EH (cell line): ENCODE data around the gene LAPTM4A.
"Not testable (repeated sequence)": the region's sequence is repeated elsewhere in the genome, so short reads cannot be mapped to it uniquely, and the experiment has no call there.

Experiments used
- DNase-seq: peaks from one replicate; pipeline ENCODE4 v3.0.0-alpha.2; 2015; ENCODE audit warnings: low read depth

The LAPTM4A gene

DNA sequence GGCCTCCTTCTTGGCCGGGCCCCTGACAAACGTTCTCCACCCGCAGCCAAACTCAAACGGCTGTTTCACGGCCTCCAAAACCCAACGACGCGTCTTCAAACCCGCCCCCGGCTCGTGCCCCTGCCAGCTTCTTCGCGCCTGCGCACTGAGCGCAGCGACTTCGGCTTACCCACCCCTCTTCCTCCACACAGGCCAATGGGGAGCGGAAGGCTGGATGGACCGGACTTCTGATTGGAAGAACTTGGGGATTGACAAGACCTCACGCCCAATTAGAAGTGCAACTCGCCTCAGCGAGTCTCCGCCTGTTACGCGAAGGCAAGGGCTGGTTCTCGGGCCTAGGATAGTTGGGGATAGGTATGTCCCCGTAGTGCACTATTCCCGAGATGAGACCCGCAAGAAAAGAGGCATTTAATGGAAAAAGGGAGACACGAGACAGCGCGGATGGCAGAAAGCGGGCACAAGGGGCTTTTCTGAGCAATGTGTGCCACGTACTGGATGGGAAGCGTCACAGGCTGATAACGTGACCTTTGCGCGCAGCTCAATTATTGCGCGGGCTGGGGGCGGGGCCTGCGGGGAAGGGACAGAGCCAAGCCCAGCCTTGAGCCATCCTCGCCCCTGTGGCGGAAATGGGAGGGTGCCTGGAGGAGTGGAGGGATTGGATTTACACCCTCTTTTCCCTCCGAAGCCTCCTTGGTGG, at the start of gene LAPTM4A:
TSS of gene LAPTM4A (minus strand) at position 97 of the 697 bp plus-strand sequence. CDS start 108 bp downstream, outside the sequence.
- peak; percentile 100 for DNase-seq

DNA sequence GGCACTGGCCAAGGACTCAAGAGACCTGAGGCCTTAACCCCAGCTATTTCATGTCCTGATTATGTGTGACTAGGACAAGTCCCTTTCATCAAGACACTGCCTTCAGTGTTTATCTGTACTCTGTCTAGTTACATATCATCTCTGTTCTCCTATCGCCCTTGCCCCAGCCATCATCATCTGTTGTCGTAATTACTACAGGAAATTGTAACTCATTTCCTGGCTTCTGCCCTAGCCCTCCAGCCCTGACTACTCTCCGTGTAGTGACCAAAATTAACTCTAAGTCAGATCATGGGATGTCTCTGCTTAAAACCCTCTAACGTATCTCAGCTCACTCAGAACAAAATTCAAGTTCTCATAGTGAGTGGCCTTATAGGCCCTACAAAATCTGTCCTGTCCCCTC, 49.3 kb upstream of the LAPTM4A start:
- DNase-seq = no peak

DNA sequence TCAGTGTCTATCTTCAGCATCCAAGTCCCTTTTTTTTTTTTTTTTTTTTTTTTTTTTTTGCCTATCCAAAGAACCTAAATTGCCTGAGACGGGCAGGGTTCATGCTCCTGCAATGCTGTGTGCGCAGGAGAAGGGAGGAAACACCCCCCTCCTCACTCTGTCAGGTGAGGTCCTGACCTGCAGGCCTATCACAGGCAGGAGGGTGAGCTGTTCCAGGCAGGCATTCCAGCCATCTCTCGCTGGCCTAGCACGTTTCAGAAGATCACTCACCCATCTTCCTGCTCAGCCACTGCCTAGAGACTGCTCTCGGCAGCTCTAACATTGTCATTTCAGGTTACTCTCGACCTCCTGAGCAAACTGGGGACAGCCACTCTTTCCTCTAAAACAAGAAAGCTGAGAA, 48.4 kb upstream of the LAPTM4A start:
- no peak for DNase-seq

DNA sequence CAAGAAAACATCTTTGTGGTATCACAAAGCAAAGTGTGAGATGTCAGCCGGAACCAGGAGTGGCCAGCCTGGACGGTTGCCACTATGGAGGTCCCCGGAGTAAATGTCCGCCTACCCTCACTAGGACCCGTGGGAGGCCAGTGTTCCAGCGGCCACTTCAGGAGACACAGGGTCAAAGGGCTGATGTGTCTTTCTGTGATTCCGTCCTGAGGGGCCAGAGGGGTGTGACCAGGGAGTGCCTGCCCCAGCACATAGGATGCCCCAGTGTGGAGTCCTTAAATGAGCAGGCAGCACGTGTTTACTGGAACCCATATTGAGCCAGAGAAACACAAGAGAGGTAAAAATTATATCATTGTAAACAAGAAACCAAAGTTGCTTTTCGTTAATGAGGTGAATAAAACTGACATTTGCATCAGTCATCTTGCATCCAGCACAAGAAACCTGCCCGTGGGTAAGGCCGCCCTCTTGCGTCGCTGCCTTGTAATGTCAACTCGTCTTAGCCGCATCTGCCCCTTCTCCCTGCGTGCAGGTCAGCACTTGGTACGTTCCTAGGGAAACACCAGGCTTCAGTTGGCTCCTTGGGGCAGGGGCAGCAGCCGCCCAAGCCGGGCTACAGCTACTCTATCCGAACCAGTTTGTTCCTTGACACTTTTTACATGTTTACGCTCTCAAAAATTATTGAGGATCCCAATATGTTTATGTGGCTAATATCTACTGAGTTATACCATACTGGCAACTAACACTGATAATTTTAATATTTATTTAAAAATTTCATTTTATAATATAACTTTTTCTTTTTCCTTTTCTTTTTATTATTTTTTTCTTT, 46.7 kb upstream of the LAPTM4A start:
- DNase-seq = peak; percentile 83

DNA sequence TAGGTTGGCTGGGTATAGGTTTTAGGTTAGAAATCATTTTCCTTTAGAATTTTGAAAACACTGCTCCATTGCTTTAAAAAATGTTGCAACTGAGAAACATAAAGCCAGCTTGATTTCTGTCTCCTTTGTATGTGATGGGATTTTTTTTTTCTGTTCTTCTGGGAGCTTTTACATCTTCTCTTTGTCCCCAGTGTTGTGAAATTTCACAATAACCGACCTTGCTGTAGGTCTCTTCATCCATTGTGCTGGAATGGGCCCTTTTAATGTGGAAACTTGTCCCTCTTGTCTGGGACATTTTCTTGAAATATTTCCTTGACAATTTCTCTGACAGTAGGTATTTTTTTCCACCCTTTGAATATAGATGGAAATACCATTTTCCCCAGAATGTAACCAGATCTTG, 44.0 kb upstream of the LAPTM4A start:
- no peak for DNase-seq

DNA sequence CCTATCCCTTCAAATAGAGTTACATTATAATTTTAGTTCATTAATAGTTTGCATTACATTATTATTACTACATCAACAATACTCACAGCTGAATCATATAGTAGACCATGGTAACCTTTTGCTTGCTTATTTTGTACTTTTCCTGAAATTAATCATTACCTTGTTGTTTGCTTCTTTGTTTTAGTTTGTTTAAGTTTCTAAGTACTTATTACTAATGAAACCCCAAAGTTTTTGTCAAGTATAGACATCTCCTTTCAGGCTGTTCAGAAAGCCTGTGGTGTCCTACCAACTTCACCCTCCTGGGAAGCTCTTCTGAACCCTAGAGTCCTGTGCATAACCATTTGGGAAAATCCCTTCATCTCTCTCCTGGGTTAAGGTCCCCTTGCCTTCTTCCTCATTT, 43.5 kb upstream of the LAPTM4A start:
- no peak for DNase-seq

DNA sequence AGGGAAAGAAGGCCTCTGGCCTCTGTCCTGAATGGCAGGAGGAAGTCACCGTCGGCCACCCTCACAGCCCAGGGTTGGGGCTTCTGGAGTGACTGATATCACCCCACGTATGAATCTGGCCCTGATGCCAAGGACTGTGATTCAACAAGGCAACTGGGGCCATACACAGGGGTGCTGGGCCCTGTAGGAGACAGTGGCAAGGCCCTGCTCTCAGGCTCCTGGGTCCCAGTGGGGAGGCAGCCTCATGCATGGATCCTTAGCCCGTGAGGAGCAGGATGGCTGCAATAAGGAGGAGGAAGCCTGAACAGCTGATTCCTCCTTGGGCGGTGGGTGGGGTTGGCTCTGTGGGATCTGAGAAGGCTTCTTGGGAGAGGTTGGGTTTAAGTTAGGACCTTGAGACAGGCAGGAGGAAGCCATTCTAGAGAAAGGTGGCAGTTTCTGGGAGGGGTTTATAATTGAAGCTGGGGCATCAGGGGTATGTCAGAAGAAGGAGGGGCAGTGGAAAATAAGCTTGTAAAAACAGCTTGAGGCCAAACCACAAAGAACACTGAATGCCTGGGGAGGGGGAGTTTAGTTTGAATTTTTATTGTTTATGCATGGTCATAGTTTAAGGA, 42.8 kb upstream of the LAPTM4A start:
- DNase-seq = peak; percentile 17

DNA sequence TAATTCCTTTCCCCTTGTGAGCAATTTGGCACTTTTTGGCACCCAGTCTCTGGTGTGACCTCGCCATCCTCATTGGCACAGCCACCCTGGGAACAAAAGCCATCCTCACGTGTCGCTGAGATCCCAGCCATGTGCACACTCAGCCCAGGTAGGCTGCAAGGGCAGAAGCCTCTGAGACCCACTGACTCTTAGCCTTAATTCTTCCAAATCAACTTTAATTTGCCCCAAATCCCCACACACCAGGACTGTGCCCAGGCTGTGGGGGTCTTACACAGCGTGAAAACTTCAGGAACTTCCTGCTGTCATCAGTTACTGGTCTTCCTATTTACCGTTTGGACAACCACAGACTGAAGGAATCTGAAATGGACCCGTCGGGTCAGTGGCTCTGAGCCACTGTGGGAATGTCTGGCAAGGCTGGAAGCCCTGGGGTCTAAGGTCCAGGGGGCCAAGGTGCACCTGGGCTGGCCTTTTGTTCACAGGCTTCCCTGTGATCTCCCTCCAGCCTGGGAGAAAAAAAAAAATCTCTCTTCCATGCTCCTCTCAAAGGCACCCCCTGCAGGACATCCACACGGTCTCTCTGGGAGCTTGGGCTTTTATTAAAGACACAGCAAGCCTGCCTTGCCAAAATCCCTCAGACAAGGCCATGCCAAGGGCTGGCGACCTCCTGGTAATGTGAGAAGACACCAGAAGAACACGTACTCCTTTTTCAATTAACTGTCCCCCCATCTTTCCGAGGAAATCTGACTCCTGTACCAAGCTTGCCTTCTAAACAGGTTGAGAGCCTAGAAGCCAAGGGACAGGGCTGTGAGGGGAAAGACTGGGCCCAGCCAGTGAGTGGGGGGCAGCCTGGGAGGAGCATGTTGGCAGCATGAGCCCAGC, 42.1 kb upstream of the LAPTM4A start:
- DNase-seq = peak; percentile 83

DNA sequence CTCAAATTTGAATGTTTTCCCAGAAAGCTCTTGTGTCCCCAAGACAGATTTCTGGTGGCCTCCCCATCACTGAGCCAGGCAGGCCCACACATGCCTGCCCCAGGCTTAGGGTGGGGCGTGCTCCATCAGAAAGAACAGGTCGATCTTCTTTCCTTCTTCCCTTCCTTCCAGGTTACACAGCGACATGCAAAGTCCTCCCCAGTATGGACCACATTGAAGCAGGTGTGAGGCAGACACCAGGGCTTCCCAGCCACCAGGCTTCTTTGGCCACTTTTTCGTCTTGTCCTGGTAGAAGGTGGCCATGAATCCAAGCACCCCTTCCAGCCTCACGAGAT, 41.4 kb upstream of the LAPTM4A start:
- no peak for DNase-seq

DNA sequence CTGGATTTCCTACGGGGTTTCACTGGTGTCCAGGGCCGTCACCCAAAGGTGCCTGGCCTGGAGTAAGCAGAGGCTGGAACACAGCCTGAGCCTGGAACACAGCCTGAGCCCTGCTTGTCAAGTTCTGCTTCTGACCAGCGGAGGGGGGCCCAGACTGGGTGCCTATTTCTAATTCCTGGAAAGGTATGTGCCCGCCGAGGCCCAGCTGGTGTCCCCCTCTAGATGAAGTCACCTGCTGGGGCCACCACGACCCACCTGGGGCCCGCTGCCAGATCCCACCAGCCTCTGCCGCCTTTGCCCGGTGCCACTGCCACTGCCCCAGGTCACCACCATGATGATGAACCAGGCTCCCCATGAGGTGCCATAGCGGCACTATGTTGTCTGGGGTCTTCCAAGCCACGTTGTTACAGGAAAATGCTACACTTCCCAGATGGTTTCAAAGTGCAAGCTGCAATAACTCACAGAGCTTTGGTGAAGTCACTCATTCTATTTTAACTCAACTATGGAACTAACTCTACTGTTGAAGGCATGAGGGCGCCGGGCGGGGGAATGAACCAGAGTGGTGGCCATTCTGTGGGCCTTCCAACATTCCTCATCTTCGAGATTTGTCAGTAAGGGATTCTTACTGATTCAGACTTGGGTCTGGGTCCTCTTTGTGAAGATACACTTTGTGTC, 40.9 kb upstream of the LAPTM4A start:
- DNase-seq = no peak

DNA sequence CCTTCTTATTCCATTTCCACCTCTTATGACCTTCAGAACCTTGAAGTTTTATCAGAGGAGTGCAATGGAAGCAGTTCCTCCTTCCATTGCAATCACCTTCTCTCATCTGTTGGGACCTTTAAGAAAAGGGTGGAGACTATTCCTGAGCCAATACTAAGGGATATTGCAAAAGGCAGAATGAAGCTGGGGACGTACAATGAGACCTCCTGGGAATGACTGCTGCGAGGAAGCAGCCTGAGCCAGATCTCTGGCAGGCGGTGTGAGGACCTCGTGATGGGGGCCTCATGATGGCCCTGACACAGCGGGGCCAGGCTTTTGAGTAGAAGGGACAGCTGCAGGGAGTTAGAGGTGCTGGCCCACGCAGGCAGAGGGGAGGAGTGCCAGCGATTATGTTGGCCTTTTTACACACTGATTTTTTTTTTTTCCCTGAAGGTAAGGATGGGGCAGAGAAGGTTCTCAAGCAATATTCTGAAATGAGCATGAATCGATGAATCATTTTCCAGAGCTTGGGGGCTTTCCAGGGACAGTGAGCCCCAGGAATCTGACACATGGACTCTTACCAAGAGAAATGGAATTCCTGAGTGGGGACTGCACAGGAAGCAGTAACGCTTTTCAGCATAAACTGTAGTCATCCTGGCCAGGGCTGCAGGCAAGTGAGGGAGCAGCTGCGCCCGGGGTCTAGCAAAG, 40.0 kb upstream of the LAPTM4A start:
- peak; percentile 96 for DNase-seq

DNA sequence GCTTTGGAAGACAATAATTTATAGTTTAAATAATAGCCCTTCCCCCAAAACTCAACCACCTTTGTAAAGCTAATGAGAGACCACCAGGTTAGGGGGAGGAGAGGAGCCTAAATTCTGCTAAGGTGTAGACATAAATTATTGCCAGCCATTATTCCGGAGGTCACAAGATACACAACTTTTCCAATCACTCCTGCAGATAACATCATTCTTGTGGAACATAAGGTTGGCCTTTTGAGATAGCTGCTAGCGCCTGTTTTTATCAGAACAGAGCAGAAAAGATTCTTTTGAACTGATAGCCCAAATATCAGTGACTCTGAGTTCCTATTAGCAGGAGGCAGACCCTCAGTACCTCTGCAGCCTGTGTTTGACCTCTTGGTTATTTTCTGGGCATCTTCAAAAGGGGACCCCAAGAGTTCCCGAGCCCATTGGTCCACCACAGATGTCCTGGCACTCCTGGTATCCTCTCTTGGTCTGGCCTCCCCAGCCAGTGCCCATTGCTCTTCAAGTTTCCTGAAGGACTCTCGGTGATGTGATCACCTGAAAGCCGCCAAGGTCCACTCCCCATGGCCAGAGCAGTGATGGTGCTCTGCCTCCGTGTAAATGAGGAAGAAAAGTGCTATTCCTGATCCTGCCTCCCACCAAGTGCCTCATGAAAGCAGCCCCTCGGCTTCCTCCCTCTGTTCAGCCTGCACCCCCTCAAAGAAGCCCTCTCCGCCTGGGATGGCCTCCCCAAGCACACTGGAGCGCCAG, 38.5 kb upstream of the LAPTM4A start:
- DNase-seq = no peak

DNA sequence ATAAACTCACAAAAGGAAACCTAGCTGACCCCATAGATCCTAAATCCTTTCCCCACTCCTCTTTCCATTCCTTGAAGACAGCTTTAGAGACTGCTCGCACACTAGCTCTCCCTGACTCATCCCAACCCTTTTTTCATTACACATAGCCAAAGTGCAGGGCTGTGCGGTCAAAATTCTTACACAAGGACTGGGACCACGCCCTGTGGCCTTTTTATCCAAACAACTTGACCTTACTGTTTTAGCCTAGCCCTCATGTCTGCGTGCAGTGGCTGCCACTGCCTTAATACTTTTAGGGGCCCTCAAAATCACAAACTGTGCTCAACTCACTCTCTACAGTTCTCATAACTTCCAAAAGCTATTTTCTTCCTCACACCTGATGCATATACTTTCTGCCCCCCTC, 34.5 kb upstream of the LAPTM4A start:
- DNase-seq = peak; percentile 76

DNA sequence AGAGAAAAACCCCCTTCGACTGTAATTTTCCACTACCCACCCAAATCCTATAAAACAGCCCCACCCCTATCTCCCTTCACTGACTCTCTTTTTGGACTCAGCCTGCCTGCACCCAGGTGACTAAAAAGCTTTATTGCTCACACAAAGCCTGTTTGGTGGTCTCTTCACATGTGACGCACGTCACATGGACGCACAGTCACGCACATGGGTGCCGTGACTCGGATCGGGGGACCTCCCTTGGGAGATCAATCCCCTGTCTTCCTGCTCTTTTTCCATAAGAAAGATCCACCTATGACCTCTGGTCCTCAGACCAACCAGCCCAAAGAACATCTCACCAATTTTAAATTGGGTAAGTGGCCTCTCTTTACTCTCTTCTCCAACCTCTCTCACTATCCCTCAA, 31.4 kb upstream of the LAPTM4A start:
- not testable (repeated sequence) for DNase-seq

DNA sequence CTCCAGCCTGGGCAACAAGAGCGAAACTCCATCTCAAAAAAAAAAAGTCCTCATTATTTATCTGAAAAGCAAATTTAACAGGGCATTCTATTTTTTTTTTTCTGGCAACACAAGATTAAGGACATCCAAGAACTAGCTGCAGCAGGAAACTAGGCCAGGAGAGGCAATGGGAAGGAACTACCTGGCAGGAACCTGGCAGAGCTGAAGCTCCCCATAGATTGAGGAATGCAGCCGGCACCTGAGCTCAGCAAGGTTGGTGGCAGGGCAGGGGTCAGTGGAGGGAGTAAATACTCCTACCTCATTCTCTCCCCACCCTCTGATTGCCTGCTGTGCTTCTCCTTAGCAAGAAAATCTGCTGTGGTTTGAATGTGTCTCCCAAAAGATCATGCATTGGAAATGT, 30.4 kb upstream of the LAPTM4A start:
- DNase-seq = no peak

DNA sequence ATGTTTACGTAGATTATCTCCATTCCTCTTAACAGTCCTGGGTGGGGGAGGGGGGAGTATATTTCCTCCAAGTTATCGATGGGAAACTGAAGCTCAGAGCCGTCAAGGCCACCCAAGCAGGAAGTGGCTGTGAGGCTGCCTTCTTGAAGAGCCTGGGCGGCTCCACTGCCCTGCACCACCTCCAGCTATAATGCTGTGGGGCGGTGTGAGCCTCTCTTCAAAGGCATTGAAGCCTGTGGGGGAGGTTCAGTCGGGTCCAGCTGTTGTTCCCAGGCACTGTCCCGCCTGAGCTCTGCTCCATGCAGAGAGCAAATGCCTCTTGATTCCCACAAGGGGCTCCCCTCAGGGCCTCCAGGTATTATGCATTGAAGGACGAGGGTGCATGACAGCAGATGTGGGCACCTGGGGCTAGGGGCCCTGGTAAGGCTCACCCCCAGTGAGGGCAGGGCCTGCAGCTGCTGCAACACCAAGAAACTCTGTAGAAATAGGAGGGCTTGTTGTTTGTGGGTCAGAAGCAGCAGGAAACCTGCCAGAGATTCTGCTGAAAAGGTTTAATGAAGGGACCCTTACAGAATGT, 29.5 kb upstream of the LAPTM4A start:
- DNase-seq = no peak

DNA sequence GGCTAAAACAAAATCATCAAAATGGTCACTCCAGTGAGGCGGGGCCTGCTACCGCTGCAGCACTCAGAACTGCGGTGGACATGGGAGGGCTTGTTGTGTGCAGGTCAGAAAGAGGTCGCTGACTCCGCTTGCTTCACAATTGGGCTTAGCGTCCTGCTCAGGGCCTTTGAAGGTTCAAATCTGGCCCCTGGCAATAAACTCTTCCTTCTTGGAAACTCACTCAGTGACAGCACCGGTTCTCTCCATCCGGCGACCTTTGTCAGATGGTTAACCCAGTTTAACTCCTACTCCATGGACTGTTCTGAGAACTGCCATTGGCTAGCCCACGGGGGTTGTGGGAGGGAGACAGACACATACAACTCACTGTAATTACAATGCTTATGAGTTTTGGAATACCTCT, 29.0 kb upstream of the LAPTM4A start:
- DNase-seq = no peak

DNA sequence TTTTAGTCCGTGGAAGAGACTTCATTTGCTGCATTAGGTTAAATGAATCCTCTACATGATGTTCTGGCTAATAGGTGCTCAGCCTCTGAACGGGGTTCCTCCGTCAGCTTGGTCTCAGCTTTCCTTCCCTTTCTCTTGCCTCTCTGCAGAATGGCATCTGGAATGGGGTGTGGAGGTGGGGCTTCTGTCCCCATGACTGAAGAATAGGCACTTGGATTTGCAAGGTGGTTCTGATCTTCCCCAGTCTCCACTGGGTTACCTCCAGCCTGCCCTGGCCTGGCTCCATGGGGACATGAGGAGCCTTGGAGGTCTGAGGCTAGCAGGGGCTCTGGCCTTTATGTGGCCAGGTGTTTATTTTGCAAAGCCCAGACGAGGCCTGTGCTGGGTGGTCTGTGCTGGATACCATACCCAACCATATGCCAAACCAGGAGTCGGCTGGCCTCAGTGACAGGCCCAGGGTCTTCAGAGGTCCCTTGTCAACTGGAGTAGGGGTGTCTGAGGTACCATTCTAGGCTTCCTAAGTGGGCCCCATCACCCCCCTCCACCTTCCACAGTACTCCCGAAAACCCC, 28.2 kb upstream of the LAPTM4A start:
- DNase-seq = no peak

DNA sequence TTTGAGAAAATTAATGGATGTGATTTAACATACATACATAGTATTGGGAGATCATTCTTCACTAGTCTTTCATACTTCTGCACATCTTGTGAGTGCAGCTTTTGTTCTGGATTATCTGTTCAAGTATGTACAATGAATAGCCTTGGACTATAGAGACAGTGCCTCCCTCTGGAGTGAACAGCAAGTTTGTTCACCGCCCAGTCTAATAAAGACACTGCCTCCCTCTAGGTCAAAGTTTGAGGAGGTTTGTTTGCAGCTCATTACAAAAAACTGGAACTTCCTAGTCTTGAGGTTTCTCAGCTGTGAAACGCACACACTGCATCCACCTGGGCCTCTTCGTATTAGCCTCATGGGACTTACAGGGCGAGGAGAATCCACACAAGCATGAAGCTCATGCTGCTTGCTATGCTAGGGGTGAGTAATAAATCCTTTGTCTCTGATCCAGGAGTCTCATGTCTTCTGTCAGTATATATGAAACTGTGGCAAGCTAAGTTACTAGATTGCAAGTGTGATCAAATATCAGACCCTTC, 26.0 kb upstream of the LAPTM4A start:
- no peak for DNase-seq
